CD14-positive monocyte (primary cell): ENCODE data around the gene POLA1. TPM values are rescaled to one million over a fixed set of nuclear protein-coding genes. Genes with fewer than 3 reads are reported as not detected.

Experiments
- DNase-seq, 3 donors: peaks; one replicate each; pipeline ENCODE4 v3.0.0-alpha.2; 2011 to 2022
- H2AFZ ChIP-seq: 2 replicates; pipeline ENCODE4 v1.6.0; 2012; ENCODE audit warnings: mild to moderate bottlenecking, low read depth, low read length, inconsistent platforms; ENCODE audit not compliant: insufficient read depth, poor library complexity, severe bottlenecking
- H3K27ac ChIP-seq, 2 donors: 1 replicate in 1 of 2; 2 replicates in 1 of 2; pipeline ENCODE4 v1.5.1; 2012 to 2013; ENCODE audit warnings: low read length in 2 of 2, control low read depth in 1 of 2, inconsistent platforms in 1 of 2, low read depth in 1 of 2, mild to moderate bottlenecking in 1 of 2
- H3K27me3 ChIP-seq, 2 donors: one replicate each; pipeline versions ENCODE4 v1.6.0 to v1.6.1; 2011 to 2013; ENCODE audit warnings: low read length in 2 of 2; ENCODE audit not compliant: control insufficient read depth in 2 of 2, insufficient read depth in 2 of 2
- H3K36me3 ChIP-seq, 2 donors: replicated peaks in 1 of 2; 1 replicate in 1 of 2; 2 replicates in 1 of 2; pipeline versions ENCODE4 v1.5.1 to v1.6.1; 2012 to 2013; ENCODE audit warnings: low read length in 2 of 2, control low read depth in 1 of 2, inconsistent platforms in 1 of 2, mild to moderate bottlenecking in 1 of 2; ENCODE audit not compliant: insufficient read depth in 2 of 2, control insufficient read depth in 1 of 2
- H3K4me1 ChIP-seq, 2 donors: 1 replicate in 1 of 2; 2 replicates in 1 of 2; pipeline versions ENCODE4 v1.5.1 to v1.6.1; 2012 to 2013; ENCODE audit warnings: low read length in 2 of 2, control low read depth in 1 of 2, inconsistent platforms in 1 of 2, mild to moderate bottlenecking in 1 of 2, moderate library complexity in 1 of 2; ENCODE audit not compliant: insufficient read depth in 2 of 2, control insufficient read depth in 1 of 2
- H3K4me2 ChIP-seq: replicated peaks from 2 replicates; pipeline ENCODE3; 2012; ENCODE audit warnings: low read length, moderate library complexity, mild to moderate bottlenecking; ENCODE audit not compliant: poor library complexity, severe bottlenecking; ENCODE audit errors: extremely low read depth
- H3K4me3 ChIP-seq, 3 experiments: fragments of 200-600 bp in 1 of 3; sonication (generic) in 1 of 3; replicated peaks in 1 of 3; 1 replicate in 2 of 3; 2 replicates in 1 of 3; pipeline ENCODE4 v1.5.1; 2011 to 2013; ENCODE audit warnings: low read length in 3 of 3, mild to moderate bottlenecking in 3 of 3, control low read depth in 2 of 3, low read depth in 2 of 3, inconsistent platforms in 1 of 3, moderate library complexity in 1 of 3
- H3K79me2 ChIP-seq: 2 replicates; pipeline ENCODE4 v1.6.0; 2012; ENCODE audit warnings: mild to moderate bottlenecking, control low read depth, inconsistent platforms, low read length, moderate library complexity; ENCODE audit not compliant: insufficient read depth
- H3K9ac ChIP-seq: 2 replicates; pipeline ENCODE4 v1.6.0; 2017; ENCODE audit warnings: low read length, mild to moderate bottlenecking; ENCODE audit not compliant: insufficient read depth, poor library complexity, severe bottlenecking
- H3K9me3 ChIP-seq, 2 donors: replicated peaks in 1 of 2; 1 replicate in 1 of 2; 2 replicates in 1 of 2; pipeline versions ENCODE4 v1.5.1 to v1.6.1; 2012 to 2013; ENCODE audit warnings: low read length in 2 of 2, control low read depth in 1 of 2; ENCODE audit not compliant: control insufficient read depth in 1 of 2, insufficient read depth in 1 of 2
- H4K20me1 ChIP-seq: 2 replicates; pipeline ENCODE4 v1.6.0; 2012; ENCODE audit warnings: mild to moderate bottlenecking, low read length, control low read depth, moderate library complexity; ENCODE audit not compliant: insufficient read depth
- H3K27ac Mint-ChIP-seq, 7 donors: one replicate each; pipeline ENCODE4 v1.8.0; 2020; ENCODE audit warnings: mild to moderate bottlenecking in 7 of 7, mixed read lengths in 7 of 7, moderate library complexity in 6 of 7, inconsistent platforms in 2 of 7
- H3K27me3 Mint-ChIP-seq, 3 donors: one replicate each; pipeline ENCODE4 v1.8.0; 2021 to 2022; ENCODE audit warnings: low read depth in 3 of 3, mild to moderate bottlenecking in 3 of 3, mixed read lengths in 3 of 3, moderate library complexity in 3 of 3, inconsistent platforms in 1 of 3
- H3K36me3 Mint-ChIP-seq, 2 donors: one replicate each; pipeline ENCODE4 v1.8.0; 2020; ENCODE audit warnings: mixed read lengths in 2 of 2, inconsistent platforms in 1 of 2, mild to moderate bottlenecking in 1 of 2
- H3K4me1 Mint-ChIP-seq: one replicate; pipeline ENCODE4 v1.8.0; 2020; ENCODE audit warnings: mild to moderate bottlenecking, mixed read lengths
- H3K4me3 Mint-ChIP-seq, 2 donors: one replicate each; pipeline ENCODE4 v1.8.0; 2020; ENCODE audit warnings: mild to moderate bottlenecking in 2 of 2, mixed read lengths in 2 of 2, moderate library complexity in 1 of 2
- H3K9me3 Mint-ChIP-seq, 7 donors: one replicate each; pipeline ENCODE4 v1.8.0; 2020 to 2022; ENCODE audit warnings: mixed read lengths in 7 of 7, mild to moderate bottlenecking in 6 of 7, moderate library complexity in 6 of 7, inconsistent platforms in 2 of 7
- CTCF ChIP-seq: fragments of 200-600 bp; IDR thresholded peaks from one replicate; pipeline ENCODE4 v1.8.0; 2022; ENCODE audit warnings: antibody characterized with exemption, mild to moderate bottlenecking
- WGBS: methylation state at CpG from one replicate; pipeline ENCODE4 v1.1.5; 2013; ENCODE audit warnings: missing lambda C conversion rate; ENCODE audit not compliant: insufficient coverage; 5-methylcytosine and 5-hydroxymethylcytosine counted together
- intact Hi-C, 2 donors: fragments of 100-400 bp; cut with micrococcal nuclease; formaldehyde crosslinking; loops; one replicate each; pipeline versions ENCODE4 v1.15.0 to v1.15.1; 2023
- polyA plus RNA-seq, 3 donors: library from polyadenylated mRNA; depleted of rRNA in 1 of 3; unstranded in 2 of 3; stranded (reverse) in 1 of 3; fragments of 300-500 nt in 2 of 3; fragments of >200 nt in 1 of 3; fragmentation: Illumina TruSeq in 2 of 3; gene quantifications; 1 replicate in 2 of 3; 2 replicates in 1 of 3; pipeline ENCODE4 v1.2.3, GENCODE V29; 2012 to 2021

Gene POLA1
- polyA plus RNA-seq, 3 donors = 1.2 to 1.4 (median 1.3) TPM

DNA sequence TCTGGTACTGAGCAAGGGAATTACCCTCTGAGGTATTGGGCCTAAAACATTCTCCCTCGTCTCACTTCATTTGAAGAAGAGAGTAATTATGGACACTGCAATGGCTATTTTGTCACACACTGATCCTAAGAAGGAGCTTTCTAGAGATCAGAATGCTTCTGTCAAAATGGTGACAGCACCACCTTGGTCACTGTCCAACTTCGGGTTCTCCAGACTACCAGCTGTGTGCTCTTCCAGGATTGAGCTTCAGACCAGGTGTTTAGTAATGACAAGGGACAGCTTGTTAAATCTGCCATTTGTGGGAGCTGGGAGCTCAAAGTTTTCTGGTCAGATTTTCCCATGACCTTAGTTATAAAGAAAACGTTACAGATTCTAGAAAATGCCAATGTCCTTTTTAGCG is 105.4 kb downstream of the POLA1 start:
- H3K27me3 Mint-ChIP-seq = no peaks in the 10 kb centered on the region
- Histone ChIP-seq H3K4me1 (no peaks in the 10 kb centered on the region), H3K27ac (no peak overlapping the region), H3K9ac (no peak overlapping the region), H4K20me1 (no peaks in the 10 kb centered on the region), H3K9me3 (no peaks in the 10 kb centered on the region), H3K4me2 (no peak overlapping the region), H3K79me2 (no peaks in the 10 kb centered on the region), H3K36me3 (no peaks in the 10 kb centered on the region), H3K4me3 (no peak overlapping the region), H2AFZ (no peak overlapping the region), H3K27me3 (no peaks in the 10 kb centered on the region)
- no peak overlapping the region for H3K27ac Mint-ChIP-seq
- no peak for DNase-seq
- H3K36me3 Mint-ChIP-seq = peaks cover 12 to 17% of the 10 kb centered on the region in 2 donors
- no peaks in the 10 kb centered on the region for H3K9me3 Mint-ChIP-seq
- intact Hi-C loops = no loop called here
- H3K4me3 Mint-ChIP-seq = no peak overlapping the region
- WGBS = no CpG with 5 or more reads among the region's 4 CpGs
- no peak for TF ChIP-seq CTCF
- no peaks in the 10 kb centered on the region for H3K4me1 Mint-ChIP-seq

- Histone ChIP-seq H3K79me2 (no peaks in the 10 kb centered on the region), H3K4me1 (no peaks in the 10 kb centered on the region), H4K20me1 (no peaks in the 10 kb centered on the region), H3K9ac (no peak overlapping the region), H3K9me3 (no peaks in the 10 kb centered on the region), H3K36me3 (no peaks in the 10 kb centered on the region), H3K27ac (no peak overlapping the region), H3K4me3 (no peak overlapping the region), H2AFZ (no peak overlapping the region), H3K27me3 (no peaks in the 10 kb centered on the region), H3K4me2 (no peak overlapping the region)
- Mint-ChIP-seq H3K36me3 (peaks cover 12 to 15% of the 10 kb centered on the region in 2 donors), H3K27me3 (no peaks in the 10 kb centered on the region), H3K4me3 (no peak overlapping the region), H3K27ac (no peak overlapping the region), H3K9me3 (no peaks in the 10 kb centered on the region), H3K4me1 (no peaks in the 10 kb centered on the region)
- TF ChIP-seq CTCF = no peak
- intact Hi-C loops = no loop called here
- DNase-seq = no peak
- no CpG with 5 or more reads among the region's 2 CpGs for WGBS
Observed at GRCh38 chrX:24799565-24799964, 105.8 kb downstream of the POLA1 start.
